Tibial nerve (tissue), 3 donors: ENCODE results near the gene NXPH1.

Experiments used
- POLR2A ChIP-seq, 2 donors: fragments of 450-650 bp; IDR thresholded peaks; one replicate each; pipeline ENCODE4 v1.6.1; 2017; ENCODE audit warnings: antibody characterized with exemption in 2 of 2, mild to moderate bottlenecking in 2 of 2, moderate library complexity in 2 of 2
- TF ChIP-seq, protein P1 (sequence below), 5 experiments: fragments of 200-600 bp in 3 of 5; fragments of 450-650 bp in 2 of 5; sonication (generic) in 3 of 5; IDR thresholded peaks; one replicate each; pipeline ENCODE4 v1.5.1; 2016 to 2019; ENCODE audit warnings: antibody characterized with exemption in 5 of 5, mild to moderate bottlenecking in 3 of 5, moderate library complexity in 2 of 5

DNA sequence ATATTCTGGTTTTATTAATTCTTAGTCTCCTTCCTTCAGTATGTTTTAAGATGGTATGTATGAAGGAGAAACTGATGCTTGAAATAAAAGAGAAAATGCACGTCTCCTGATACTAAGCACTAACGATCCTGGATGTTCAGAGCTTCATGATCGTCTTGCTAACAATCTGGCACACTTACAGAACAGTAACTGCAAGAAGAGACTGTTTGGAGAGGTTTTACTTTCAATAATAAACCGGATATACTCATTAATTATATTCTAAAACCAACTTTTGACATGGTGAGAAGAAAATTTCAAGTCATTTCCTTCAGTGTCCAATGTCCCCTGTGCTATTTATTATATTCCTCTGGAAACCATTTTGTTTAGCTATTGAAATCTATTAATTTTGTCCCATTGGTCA lies 251.0 kb downstream of the NXPH1 start:
- TF ChIP-seq, protein P1, sequence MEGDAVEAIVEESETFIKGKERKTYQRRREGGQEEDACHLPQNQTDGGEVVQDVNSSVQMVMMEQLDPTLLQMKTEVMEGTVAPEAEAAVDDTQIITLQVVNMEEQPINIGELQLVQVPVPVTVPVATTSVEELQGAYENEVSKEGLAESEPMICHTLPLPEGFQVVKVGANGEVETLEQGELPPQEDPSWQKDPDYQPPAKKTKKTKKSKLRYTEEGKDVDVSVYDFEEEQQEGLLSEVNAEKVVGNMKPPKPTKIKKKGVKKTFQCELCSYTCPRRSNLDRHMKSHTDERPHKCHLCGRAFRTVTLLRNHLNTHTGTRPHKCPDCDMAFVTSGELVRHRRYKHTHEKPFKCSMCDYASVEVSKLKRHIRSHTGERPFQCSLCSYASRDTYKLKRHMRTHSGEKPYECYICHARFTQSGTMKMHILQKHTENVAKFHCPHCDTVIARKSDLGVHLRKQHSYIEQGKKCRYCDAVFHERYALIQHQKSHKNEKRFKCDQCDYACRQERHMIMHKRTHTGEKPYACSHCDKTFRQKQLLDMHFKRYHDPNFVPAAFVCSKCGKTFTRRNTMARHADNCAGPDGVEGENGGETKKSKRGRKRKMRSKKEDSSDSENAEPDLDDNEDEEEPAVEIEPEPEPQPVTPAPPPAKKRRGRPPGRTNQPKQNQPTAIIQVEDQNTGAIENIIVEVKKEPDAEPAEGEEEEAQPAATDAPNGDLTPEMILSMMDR (IDR thresholded peaks at IDR 0.05), result no peak
- no peak for TF ChIP-seq POLR2A (IDR thresholded peaks at IDR 0.05)
